ENCODE measurements around the gene MGME1.

DNA sequence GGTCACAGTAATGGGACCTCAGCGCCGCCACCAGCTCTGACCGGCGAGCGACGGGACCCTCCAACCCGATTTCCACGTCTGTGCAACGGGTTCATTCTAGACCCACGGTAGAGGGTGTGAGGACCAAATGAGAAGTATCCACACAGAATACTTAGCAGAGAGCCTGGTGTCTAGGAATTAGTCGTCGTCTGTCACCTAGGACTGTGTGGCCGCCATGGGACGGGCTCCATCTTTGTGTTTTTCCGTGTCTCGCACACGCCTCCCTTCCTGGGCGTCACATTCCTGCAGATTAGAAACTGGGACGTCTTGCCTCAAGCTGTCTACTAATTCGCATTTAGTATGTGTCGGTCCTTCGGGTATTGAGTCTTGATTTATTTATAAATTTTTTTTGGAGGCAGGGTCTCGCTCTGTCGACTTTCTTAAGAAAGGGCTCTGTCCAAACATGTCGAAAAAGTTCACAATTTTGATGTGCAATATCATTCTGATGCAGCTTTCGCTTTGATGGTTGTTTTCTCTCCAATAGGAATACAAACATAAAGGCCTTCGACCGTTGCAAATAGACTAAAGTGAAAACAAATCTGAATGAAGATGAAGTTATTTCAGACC, 563 bp downstream of the MGME1 start:
- TF ChIP-seq, protein P1, sequence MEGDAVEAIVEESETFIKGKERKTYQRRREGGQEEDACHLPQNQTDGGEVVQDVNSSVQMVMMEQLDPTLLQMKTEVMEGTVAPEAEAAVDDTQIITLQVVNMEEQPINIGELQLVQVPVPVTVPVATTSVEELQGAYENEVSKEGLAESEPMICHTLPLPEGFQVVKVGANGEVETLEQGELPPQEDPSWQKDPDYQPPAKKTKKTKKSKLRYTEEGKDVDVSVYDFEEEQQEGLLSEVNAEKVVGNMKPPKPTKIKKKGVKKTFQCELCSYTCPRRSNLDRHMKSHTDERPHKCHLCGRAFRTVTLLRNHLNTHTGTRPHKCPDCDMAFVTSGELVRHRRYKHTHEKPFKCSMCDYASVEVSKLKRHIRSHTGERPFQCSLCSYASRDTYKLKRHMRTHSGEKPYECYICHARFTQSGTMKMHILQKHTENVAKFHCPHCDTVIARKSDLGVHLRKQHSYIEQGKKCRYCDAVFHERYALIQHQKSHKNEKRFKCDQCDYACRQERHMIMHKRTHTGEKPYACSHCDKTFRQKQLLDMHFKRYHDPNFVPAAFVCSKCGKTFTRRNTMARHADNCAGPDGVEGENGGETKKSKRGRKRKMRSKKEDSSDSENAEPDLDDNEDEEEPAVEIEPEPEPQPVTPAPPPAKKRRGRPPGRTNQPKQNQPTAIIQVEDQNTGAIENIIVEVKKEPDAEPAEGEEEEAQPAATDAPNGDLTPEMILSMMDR (conservative IDR thresholded peaks at IDR 0.05 in 1 of 2, IDR thresholded peaks at IDR 0.05 in 1 of 2; ENCODE audit: low read depth in 1 of 2, low read length in 2 of 2): no peak
- TF ChIP-seq EZH2 (IDR thresholded peaks at IDR 0.05; ENCODE audit: low read length, missing control alignments): no peak

All from fibroblast of lung (primary cell).